Psoas muscle (tissue), 8 donors: ENCODE results near the gene VPS13D. TPM values are rescaled to one million over a fixed set of nuclear protein-coding genes. Genes with fewer than 3 reads are reported as not detected.

Experiments used
- ATAC-seq, 4 donors: fragments of 200-7000 bp; cut with Tn5 transposase; one replicate each; pipeline ENCODE4 v1.9.1; 2020; ENCODE audit warnings: moderate library complexity in 3 of 4, mild to moderate bottlenecking in 2 of 4
- DNase-seq, 2 donors: peaks; one replicate each; pipeline ENCODE4 v3.0.0-alpha.2; 2020
- H3K27ac ChIP-seq: fragments of 200-600 bp; one replicate; pipeline ENCODE4 v1.8.0; 2022
- H3K27me3 ChIP-seq, 3 donors: fragments of 200-600 bp in 1 of 3; one replicate each; pipeline versions ENCODE4 v1.6.1 to v1.8.0; 2013 to 2022; ENCODE audit warnings: low read length in 2 of 3, mild to moderate bottlenecking in 2 of 3, moderate library complexity in 1 of 3; ENCODE audit not compliant: insufficient read depth in 3 of 3
- H3K36me3 ChIP-seq, 2 donors: fragments of 200-600 bp in 1 of 2; one replicate each; pipeline versions ENCODE4 v1.6.1 to v1.8.0; 2013 to 2022; ENCODE audit warnings: low read depth in 1 of 2, mild to moderate bottlenecking in 1 of 2, moderate library complexity in 1 of 2; ENCODE audit not compliant: insufficient read depth in 1 of 2
- H3K4me1 ChIP-seq: fragments of 200-600 bp; one replicate; pipeline ENCODE4 v1.8.0; 2022
- H3K4me3 ChIP-seq: fragments of 200-600 bp; one replicate; pipeline ENCODE4 v1.8.0; 2022; ENCODE audit warnings: mild to moderate bottlenecking
- H3K9me3 ChIP-seq: fragments of 200-600 bp; one replicate; pipeline ENCODE4 v1.8.0; 2022
- WGBS, 3 donors: extraction: QIAGEN DNeasy Blood & Tissue Kit; methylation state at CpG; one replicate each; pipeline versions ENCODE4 v1.1.6 to v1.1.7; 2013; 5-methylcytosine and 5-hydroxymethylcytosine counted together
- intact Hi-C, 2 donors: fragments of 100-400 bp; cut with DNase I; formaldehyde crosslinking; loops; one replicate each; pipeline versions ENCODE4 v1.11.0 to v1.14.2; 2022
- polyA plus RNA-seq, 3 donors: library from polyadenylated mRNA; stranded (reverse); fragments of 200-250 nt; gene quantifications; one replicate each; pipeline ENCODE4 v1.2.3, GENCODE V29; 2013
- total RNA-seq, 4 donors: library from RNA; stranded (reverse); fragmentation: NEBNext Ultra II Directional in 2 of 4; extraction: Animal tissue kit (Norgen Biotek cat#: 25700) in 2 of 4; gene quantifications; one replicate each; pipeline versions ENCODE4 v1.2.1 to v1.2.4, GENCODE V29; 2021 to 2023
- TF ChIP-seq, protein P1 (sequence below): fragments of 200-600 bp; IDR thresholded peaks from one replicate; pipeline ENCODE4 v1.8.0; 2022; ENCODE audit warnings: antibody characterized with exemption
- donor health status: healthy with polysubstance abuse.
- donor health status: DM: no; HTN: no; CAD: no; lungs with moderate emphysema.
- donor health status: Bipolar disorder and iron deficiency.
- donor health status: healthy.
- donor health status: DM: yes; HTN: yes; CAD: no.
- donor health status: DM: no; HTN: no; CAD: no.
- donor health status: DM: no; HTN: no; CAD: no.
- donor health status: DM: yes; HTN: yes; CAD: no.

The VPS13D gene
- total and polyA plus RNA-seq, 7 donors, result 19.9 to 69.1 (median 45.3) TPM

DNA sequence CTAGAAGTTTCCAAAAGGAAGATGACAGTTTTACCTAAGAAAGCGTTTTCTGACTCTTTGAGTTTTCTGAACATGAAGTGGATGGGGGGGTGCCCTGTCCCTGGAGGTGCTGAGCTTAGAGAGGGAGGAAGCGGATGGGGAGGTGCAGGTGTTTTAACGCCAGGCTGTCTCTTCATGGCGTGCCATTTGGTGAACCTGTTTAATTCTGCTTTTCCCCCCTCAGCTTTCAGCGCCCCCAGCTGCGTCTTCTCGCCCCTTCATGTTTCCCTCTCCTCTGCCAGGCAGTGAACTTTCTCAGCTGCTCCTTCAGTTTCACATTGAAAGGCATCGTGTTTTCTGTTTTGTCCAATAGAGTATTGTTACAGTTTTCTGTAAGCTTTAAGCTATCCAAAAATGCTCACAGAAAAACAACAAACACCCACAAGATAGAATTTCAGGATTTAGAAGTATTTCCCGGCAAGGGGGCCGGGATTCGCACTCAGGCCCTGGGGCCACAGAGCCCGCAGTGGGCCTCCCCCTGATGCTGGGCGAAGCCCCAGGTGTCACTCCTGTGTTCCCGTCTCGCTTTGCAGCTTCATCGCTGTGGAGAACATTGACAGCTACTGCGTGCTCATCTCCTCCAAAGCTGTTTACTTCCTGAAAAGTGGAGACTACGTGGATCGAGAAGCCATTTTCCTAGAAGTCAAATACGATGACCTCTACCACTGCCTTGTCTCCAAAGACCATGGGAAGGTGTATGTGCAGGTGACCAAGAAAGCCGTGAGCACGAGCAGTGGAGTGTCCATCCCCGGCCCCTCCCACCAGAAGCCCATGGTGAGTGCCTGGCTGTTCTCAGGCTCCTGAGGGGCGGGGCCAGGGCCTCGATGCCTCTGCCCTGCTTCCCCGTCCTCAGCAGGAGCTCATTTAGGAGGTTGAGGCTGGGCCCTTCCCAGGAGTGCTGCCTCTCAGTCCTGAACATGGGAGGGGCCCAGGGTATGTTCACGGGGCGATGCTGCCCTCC, 276.8 kb downstream of the VPS13D start:
- WGBS, 3 donors, result 95 to 96% (median 95%) methylated on average over 28 of the region's 28 CpGs
- no peaks in the 10 kb centered on the region for H3K27me3 ChIP-seq
- no peak overlapping the region for H3K4me3 ChIP-seq
- no peak overlapping the region for H3K27ac ChIP-seq
- no peak for DNase-seq
- intact Hi-C loops, result no loop called here
- H3K36me3 ChIP-seq, result peaks cover 0 to 40% of the 10 kb centered on the region in 2 donors
- no peaks in the 10 kb centered on the region for H3K9me3 ChIP-seq
- peaks cover 25% of the 10 kb centered on the region for H3K4me1 ChIP-seq
- ATAC-seq, result no peak
- TF ChIP-seq, protein P1, sequence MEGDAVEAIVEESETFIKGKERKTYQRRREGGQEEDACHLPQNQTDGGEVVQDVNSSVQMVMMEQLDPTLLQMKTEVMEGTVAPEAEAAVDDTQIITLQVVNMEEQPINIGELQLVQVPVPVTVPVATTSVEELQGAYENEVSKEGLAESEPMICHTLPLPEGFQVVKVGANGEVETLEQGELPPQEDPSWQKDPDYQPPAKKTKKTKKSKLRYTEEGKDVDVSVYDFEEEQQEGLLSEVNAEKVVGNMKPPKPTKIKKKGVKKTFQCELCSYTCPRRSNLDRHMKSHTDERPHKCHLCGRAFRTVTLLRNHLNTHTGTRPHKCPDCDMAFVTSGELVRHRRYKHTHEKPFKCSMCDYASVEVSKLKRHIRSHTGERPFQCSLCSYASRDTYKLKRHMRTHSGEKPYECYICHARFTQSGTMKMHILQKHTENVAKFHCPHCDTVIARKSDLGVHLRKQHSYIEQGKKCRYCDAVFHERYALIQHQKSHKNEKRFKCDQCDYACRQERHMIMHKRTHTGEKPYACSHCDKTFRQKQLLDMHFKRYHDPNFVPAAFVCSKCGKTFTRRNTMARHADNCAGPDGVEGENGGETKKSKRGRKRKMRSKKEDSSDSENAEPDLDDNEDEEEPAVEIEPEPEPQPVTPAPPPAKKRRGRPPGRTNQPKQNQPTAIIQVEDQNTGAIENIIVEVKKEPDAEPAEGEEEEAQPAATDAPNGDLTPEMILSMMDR, result no peak

DNA sequence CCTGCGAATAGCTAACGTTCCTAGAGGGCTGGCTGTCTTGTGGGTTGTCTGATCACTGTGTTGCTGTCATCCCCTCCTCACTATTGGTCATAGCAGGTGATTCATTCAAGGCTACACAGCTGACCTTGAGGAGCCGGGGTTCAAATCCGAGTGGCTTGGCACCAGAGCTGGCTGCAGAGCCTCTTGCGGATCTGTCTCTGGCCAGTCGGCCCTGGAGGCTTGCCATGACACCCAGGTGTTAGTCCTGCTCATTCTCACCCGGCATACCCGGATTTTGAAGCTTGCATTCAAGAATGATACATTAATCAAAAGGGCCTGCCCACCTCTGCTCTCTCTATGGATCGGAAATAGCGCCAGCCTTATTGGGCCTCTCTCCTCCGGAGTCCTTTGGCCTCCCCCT, 277.8 kb downstream of the VPS13D start:
- Histone ChIP-seq H3K27me3 (no peaks in the 10 kb centered on the region), H3K4me1 (peaks cover 28% of the 10 kb centered on the region), H3K27ac (no peak overlapping the region), H3K36me3 (peaks cover 0 to 40% of the 10 kb centered on the region in 2 donors), H3K4me3 (no peak overlapping the region), H3K9me3 (no peaks in the 10 kb centered on the region)
- intact Hi-C loops, result no loop called here
- WGBS, 3 donors, result 57 to 78% (median 66%) methylated on average over 11 of the region's 11 CpGs
- ATAC-seq, result no peak
- no peak for DNase-seq
- TF ChIP-seq, protein P1, result no peak

DNA sequence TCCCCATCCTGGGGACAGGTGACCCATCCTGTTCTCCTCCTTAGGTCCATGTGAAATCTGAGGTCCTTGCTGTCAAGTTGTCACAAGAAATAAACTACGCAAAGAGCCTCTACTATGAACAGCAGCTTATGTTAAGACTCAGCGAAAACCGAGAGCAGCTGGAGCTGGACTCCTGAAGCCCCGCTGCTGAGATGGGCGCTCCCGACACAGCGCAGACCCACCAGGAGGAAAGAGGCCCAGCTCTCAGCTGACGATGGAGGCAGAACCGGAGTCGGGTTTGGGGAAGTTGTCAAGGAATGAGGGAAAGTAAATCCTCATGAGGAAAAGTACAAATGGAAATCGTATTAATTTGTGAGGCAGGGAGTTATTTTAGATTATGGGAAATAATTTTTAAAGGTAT, 279.0 kb downstream of the VPS13D start:
- no peak overlapping the region for H3K27ac ChIP-seq
- no peak overlapping the region for H3K4me3 ChIP-seq
- intact Hi-C loops, result no loop called here
- no peak for ATAC-seq
- 92 to 96% (median 92%) methylated on average over 11 of the region's 11 CpGs for WGBS, 3 donors
- TF ChIP-seq, protein P1, result no peak
- peaks cover 0 to 40% of the 10 kb centered on the region in 2 donors for H3K36me3 ChIP-seq
- no peaks in the 10 kb centered on the region for H3K9me3 ChIP-seq
- DNase-seq, result no peak
- no peaks in the 10 kb centered on the region for H3K27me3 ChIP-seq
- H3K4me1 ChIP-seq, result peaks cover 28% of the 10 kb centered on the region

DNA sequence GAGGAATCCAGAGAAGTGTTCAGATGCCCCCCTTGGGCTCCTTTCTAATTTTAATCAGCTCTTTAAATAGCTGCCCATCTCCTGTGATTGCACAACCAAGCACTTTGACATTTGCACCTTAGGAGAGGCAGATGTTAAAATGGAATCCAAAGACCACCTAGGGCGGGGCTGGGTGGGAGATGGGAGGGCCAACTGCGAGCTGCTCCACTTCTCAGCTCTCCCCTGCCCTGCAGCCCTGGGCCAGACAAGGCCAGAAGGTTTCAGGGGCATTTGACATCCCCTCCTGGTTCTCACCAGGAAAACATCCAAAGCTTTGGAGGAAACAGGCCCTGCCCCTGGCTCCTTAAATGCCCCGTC, 281.3 kb downstream of the VPS13D start:
- peak overlapping the region; percentile 72 for H3K27ac ChIP-seq
- H3K4me3 ChIP-seq, result peak overlapping the region; percentile 9
- TF ChIP-seq, protein P1, result no peak
- DNase-seq (no peak), ATAC-seq (peak in 2 of 4 donors; percentile 4 to 28)
- intact Hi-C loops, result no loop called here
- no peaks in the 10 kb centered on the region for H3K27me3 ChIP-seq
- H3K9me3 ChIP-seq, result no peaks in the 10 kb centered on the region
- peaks cover 24% of the 10 kb centered on the region for H3K4me1 ChIP-seq
- peaks cover 0 to 28% of the 10 kb centered on the region in 2 donors for H3K36me3 ChIP-seq
- WGBS, 3 donors, result 49 to 71% (median 51%) methylated on average over 3 of the region's 3 CpGs
